Body of pancreas (tissue), 4 donors: ENCODE measurements around the gene DMXL1.

Experiments used
- POLR2A ChIP-seq, 3 donors: fragments of 450-650 bp; IDR thresholded peaks; one replicate each; pipeline ENCODE4 v1.6.1; 2016; ENCODE audit warnings: antibody characterized with exemption in 3 of 3, mild to moderate bottlenecking in 2 of 3
- TF ChIP-seq, protein P1 (sequence below), 7 experiments: fragments of 450-650 bp in 4 of 7; fragments of 200-600 bp in 3 of 7; sonication (generic) in 3 of 7; IDR thresholded peaks; one replicate each; pipeline ENCODE4 v1.5.1; 2016 to 2019; ENCODE audit warnings: antibody characterized with exemption in 7 of 7

DNA sequence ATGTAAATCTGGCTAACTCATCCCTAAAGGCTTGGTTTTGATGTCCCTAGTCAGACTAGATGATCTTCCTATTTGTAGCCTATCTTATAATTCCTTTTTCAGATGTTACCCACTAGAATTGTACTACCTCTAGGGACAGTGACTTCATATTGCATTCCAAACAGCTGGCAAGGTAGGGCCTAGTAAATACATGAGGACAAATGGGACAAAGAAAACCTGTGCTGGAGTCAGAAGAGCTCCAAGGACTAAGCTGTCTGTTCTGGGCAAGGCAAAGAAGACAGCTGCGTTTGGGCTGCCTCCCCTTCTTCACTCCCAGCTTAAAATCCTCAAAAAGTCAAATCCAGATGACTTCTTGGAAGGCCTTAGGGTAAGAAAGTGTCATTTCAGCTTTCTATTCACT, 10.0 kb downstream of the DMXL1 start:
- TF ChIP-seq POLR2A (IDR thresholded peaks at IDR 0.05) = no peak
- TF ChIP-seq, protein P1, sequence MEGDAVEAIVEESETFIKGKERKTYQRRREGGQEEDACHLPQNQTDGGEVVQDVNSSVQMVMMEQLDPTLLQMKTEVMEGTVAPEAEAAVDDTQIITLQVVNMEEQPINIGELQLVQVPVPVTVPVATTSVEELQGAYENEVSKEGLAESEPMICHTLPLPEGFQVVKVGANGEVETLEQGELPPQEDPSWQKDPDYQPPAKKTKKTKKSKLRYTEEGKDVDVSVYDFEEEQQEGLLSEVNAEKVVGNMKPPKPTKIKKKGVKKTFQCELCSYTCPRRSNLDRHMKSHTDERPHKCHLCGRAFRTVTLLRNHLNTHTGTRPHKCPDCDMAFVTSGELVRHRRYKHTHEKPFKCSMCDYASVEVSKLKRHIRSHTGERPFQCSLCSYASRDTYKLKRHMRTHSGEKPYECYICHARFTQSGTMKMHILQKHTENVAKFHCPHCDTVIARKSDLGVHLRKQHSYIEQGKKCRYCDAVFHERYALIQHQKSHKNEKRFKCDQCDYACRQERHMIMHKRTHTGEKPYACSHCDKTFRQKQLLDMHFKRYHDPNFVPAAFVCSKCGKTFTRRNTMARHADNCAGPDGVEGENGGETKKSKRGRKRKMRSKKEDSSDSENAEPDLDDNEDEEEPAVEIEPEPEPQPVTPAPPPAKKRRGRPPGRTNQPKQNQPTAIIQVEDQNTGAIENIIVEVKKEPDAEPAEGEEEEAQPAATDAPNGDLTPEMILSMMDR (IDR thresholded peaks at IDR 0.05) = no peak
